Osteocyte (in vitro differentiated cells): Measurements from ENCODE around the gene ITIH4. TPM values are rescaled to one million over a fixed set of nuclear protein-coding genes. Genes with fewer than 3 reads are reported as not detected.

ENCODE experiments used
- DNase-seq: peaks from one replicate; pipeline ENCODE4 v3.0.0; 2021; ENCODE audit warnings: mixed read lengths; ENCODE audit not compliant: unreplicated experiment; ENCODE audit errors: extremely low spot score
- H3K27ac Mint-ChIP-seq: one replicate; pipeline ENCODE4 v1.8.0; 2021; ENCODE audit warnings: mild to moderate bottlenecking, mixed read lengths; ENCODE audit not compliant: unreplicated experiment
- H3K27me3 Mint-ChIP-seq: one replicate; pipeline ENCODE4 v1.8.0; 2021; ENCODE audit warnings: mixed read lengths; ENCODE audit not compliant: unreplicated experiment
- H3K36me3 Mint-ChIP-seq: one replicate; pipeline ENCODE4 v1.8.0; 2021; ENCODE audit warnings: mixed read lengths; ENCODE audit not compliant: unreplicated experiment
- H3K4me1 Mint-ChIP-seq: one replicate; pipeline ENCODE4 v1.8.0; 2021; ENCODE audit warnings: mixed read lengths; ENCODE audit not compliant: unreplicated experiment
- H3K4me3 Mint-ChIP-seq: one replicate; pipeline ENCODE4 v1.8.0; 2021; ENCODE audit warnings: mild to moderate bottlenecking, moderate library complexity, mixed read lengths; ENCODE audit not compliant: unreplicated experiment
- H3K9me3 Mint-ChIP-seq: one replicate; pipeline ENCODE4 v1.8.0; 2021; ENCODE audit warnings: mixed read lengths; ENCODE audit not compliant: unreplicated experiment
- total RNA-seq: library from RNA; stranded (reverse); gene quantifications from 2 replicates; pipeline ENCODE4 v1.2.1, GENCODE V29; 2021
- TF ChIP-seq, protein P1 (sequence below): fragments of 200-600 bp; sonication (generic); IDR thresholded peaks from 2 replicates; pipeline ENCODE4 v1.5.0; 2021; ENCODE audit warnings: antibody characterized with exemption, mild to moderate bottlenecking, moderate library complexity

The ITIH4 gene
- total RNA-seq, 1 donor from 2014 or later, result 7.2 TPM

DNA sequence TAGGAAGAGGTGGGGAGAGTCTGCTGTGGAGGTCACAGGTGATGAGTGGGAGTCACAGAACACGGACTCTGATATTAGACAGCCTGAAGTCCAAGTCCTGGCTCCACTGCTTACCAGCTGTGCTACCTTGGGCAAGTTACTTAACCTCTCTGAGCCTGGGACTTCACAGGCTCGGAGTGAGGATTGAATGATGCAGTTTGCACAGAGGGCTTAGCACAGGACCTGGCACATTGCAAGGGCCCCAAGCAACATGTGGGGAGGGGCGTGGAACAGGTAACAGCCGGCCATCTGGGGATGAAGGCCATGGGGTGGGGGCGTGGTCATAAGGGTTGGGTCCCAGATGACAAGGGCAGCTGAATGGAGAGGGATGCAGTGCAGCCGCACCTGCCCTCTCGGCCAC, 40.1 kb downstream of the ITIH4 start:
- Mint-ChIP-seq H3K27ac (no peak overlapping the region), H3K9me3 (no peaks in the 10 kb centered on the region), H3K4me1 (peaks cover 10% of the 10 kb centered on the region), H3K4me3 (no peak overlapping the region), H3K27me3 (no peaks in the 10 kb centered on the region), H3K36me3 (no peaks in the 10 kb centered on the region)
- no peak for DNase-seq
- TF ChIP-seq, protein P1, sequence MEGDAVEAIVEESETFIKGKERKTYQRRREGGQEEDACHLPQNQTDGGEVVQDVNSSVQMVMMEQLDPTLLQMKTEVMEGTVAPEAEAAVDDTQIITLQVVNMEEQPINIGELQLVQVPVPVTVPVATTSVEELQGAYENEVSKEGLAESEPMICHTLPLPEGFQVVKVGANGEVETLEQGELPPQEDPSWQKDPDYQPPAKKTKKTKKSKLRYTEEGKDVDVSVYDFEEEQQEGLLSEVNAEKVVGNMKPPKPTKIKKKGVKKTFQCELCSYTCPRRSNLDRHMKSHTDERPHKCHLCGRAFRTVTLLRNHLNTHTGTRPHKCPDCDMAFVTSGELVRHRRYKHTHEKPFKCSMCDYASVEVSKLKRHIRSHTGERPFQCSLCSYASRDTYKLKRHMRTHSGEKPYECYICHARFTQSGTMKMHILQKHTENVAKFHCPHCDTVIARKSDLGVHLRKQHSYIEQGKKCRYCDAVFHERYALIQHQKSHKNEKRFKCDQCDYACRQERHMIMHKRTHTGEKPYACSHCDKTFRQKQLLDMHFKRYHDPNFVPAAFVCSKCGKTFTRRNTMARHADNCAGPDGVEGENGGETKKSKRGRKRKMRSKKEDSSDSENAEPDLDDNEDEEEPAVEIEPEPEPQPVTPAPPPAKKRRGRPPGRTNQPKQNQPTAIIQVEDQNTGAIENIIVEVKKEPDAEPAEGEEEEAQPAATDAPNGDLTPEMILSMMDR, result no peak

DNA sequence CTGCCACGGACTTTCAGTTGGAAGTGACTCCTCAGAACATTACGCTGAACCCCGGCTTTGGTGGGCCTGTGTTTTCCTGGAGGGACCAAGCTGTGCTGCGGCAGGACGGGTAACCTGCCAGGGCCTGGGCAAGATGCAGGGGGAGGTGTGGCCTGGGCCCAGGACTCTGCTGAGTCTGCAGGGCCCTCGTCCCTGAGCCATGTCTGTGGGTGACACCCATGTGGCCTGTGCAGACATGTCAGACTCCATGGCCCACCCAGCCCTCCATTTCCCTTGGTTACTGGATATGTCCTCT, 40.8 kb downstream of the ITIH4 start:
- Mint-ChIP-seq H3K36me3 (no peaks in the 10 kb centered on the region), H3K4me1 (peaks cover 8% of the 10 kb centered on the region), H3K27me3 (no peaks in the 10 kb centered on the region), H3K4me3 (no peak overlapping the region), H3K9me3 (no peaks in the 10 kb centered on the region), H3K27ac (no peak overlapping the region)
- no peak for DNase-seq
- TF ChIP-seq, protein P1, result no peak

DNA sequence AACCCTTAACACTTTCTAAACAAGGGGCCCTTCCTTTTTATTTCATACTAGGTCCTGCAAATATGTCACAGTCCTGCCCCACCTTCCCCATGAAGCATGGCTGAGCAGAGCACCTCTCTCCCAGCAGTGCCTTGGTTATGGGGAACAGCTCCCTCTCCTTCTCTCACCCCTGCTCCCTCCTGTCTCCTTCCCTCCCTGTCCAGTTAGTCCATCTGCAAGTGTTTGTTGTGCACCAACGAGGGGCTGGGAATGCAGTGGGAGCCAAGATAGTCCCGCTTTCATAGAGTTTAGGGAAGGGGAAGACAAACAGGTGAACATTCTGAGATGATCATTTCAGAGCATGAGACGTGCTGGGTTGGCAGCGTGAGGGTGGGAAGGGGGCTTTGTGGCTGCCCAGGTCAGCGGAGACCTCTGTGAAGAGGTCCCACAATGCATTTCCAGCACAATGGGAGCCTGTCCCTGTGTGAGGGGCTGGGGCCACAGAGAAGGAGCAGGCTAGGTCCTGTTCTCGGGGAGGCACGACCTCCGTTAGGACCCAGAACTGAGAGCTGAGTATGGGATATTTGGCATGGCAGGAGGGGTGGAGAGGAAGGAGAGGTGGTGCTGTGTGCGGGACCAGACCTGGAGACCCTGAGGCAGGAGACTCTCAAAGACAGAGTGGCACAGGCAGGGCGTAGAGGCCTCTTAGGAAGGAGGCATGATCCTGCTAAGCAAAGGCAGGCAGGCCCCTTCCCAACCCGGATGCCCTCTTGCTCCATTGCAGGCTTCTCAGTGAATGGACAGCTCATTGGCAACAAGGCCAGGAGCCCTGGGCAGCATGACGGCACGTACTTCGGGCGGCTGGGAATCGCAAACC, 41.4 kb downstream of the ITIH4 start:
- H3K27ac Mint-ChIP-seq, result no peak overlapping the region
- TF ChIP-seq, protein P1, result no peak
- H3K4me3 Mint-ChIP-seq, result no peak overlapping the region
- H3K9me3 Mint-ChIP-seq, result no peaks in the 10 kb centered on the region
- no peaks in the 10 kb centered on the region for H3K36me3 Mint-ChIP-seq
- H3K4me1 Mint-ChIP-seq, result peaks cover 3% of the 10 kb centered on the region
- no peak for DNase-seq
- H3K27me3 Mint-ChIP-seq, result no peaks in the 10 kb centered on the region

DNA sequence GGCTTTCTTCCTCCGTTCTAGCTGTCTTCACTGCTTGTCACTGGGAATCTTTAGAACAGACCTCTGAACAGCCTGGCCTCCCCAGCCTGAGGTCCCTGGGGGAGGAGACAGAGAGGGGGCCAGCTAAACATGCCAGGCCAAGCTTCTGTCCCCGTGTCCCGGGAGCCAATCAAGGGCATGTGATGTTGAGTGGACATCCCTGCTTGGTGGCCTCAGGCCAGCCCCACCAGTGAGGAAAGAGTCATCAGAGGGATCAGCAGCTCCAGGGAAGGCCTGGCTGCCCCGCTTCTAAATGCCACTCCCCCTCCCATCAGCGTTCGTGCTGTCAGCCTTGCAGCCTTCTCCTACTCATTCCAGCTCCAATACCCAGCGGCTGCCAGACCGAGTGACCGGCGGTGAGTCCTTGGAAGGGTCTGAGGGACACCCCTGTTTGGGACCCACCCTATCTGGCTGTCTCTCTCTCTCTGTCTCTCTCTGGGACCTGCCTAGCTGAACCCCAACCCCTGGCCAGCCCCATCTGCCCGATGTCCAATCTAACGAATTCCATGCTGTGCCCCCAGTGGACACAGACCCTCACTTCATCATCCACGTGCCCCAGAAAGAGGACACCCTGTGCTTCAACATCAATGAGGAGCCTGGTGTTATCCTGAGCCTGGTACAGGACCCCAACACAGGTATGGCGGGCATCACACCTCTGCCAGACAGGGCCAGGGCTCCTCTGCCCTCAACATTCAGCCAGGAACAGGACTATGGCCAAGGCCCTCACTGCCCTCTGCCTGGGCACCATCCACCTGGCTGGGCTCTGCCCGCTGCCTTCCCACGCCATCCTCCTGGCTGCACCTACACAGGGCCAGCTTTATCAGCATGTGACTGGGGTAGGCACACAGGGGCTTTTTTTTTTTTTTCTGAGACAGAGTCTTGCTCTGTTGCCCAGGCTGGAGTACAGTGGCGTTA, 42.5 kb downstream of the ITIH4 start:
- no peaks in the 10 kb centered on the region for H3K36me3 Mint-ChIP-seq
- no peak overlapping the region for H3K4me3 Mint-ChIP-seq
- H3K4me1 Mint-ChIP-seq, result no peaks in the 10 kb centered on the region
- H3K27ac Mint-ChIP-seq, result no peak overlapping the region
- no peaks in the 10 kb centered on the region for H3K9me3 Mint-ChIP-seq
- TF ChIP-seq, protein P1, result no peak
- H3K27me3 Mint-ChIP-seq, result peaks cover 8% of the 10 kb centered on the region
- no peak for DNase-seq

DNA sequence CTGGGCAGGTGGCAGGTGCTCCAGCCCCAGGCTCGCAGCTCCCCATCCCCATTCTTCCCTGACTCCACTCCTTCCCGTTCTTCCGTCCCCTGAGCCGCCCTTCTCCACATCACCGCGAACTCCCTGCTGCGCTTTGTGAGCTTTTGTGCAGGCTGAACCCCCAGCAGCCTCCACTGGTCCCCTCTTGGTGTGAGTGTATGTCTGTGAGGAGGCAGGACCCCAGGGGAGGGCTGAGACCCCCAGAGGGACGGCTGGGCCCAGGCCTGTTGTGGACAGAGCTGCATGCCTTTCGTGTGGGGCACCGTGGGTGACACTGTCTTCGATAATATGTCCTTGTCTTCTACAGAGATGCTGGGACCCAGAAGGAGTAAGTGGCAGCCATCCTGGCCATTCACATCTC, 43.2 kb downstream of the ITIH4 start:
- H3K27ac Mint-ChIP-seq, result no peak overlapping the region

More for the DNA sequence above, 43.2 kb downstream of the ITIH4 start:
- TF ChIP-seq, protein P1, result no peak
- Mint-ChIP-seq H3K4me1 (no peaks in the 10 kb centered on the region), H3K4me3 (no peak overlapping the region), H3K9me3 (no peaks in the 10 kb centered on the region), H3K36me3 (no peaks in the 10 kb centered on the region), H3K27me3 (peaks cover 14% of the 10 kb centered on the region)
- DNase-seq, result no peak
